BLaER1 (cell line): ENCODE data around the gene MKX.

Experiments
- H3K27ac ChIP-seq: shearing (Covaris generic); formaldehyde crosslinking; 2 replicates; pipeline ENCODE4 v1.8.1; 2022
- H3K27me3 ChIP-seq: shearing (Covaris generic); formaldehyde crosslinking; 2 replicates; pipeline ENCODE4 v1.8.1; 2022
- H3K36me3 ChIP-seq: shearing (Covaris generic); formaldehyde crosslinking; 2 replicates; pipeline ENCODE4 v1.8.1; 2022
- H3K4me1 ChIP-seq: shearing (Covaris generic); formaldehyde crosslinking; 2 replicates; pipeline ENCODE4 v1.8.1; 2022
- H3K4me2 ChIP-seq: shearing (Covaris generic); formaldehyde crosslinking; 2 replicates; pipeline ENCODE4 v1.8.1; 2022
- H3K4me3 ChIP-seq: shearing (Covaris generic); formaldehyde crosslinking; 2 replicates; pipeline ENCODE4 v1.8.1; 2022
- H3K9ac ChIP-seq: shearing (Covaris generic); formaldehyde crosslinking; 2 replicates; pipeline ENCODE4 v1.8.1; 2022
- H3K9me3 ChIP-seq: shearing (Covaris generic); formaldehyde crosslinking; 2 replicates; pipeline ENCODE4 v1.8.1; 2022
- H4K20me1 ChIP-seq: shearing (Covaris generic); formaldehyde crosslinking; 2 replicates; pipeline ENCODE4 v1.8.1; 2022
- Cebpa-rat ChIP-seq: shearing (Covaris generic); IDR thresholded peaks from 2 replicates; pipeline ENCODE4 v1.8.1; 2022

Gene MKX

GRCh38 chr10:27759483-27760272 lies 14.1 kb upstream of the MKX start:
- no peak overlapping the region for H3K4me3 ChIP-seq
- H3K4me1 ChIP-seq = no peaks in the 10 kb centered on the region
- H3K9ac ChIP-seq = no peak overlapping the region
- no peak overlapping the region for H3K27ac ChIP-seq
- no peaks in the 10 kb centered on the region for H3K9me3 ChIP-seq
- H3K4me2 ChIP-seq = no peak overlapping the region
- no peaks in the 10 kb centered on the region for H3K27me3 ChIP-seq
- no peak for TF ChIP-seq Cebpa-rat
- H3K36me3 ChIP-seq = no peaks in the 10 kb centered on the region
- no peaks in the 10 kb centered on the region for H4K20me1 ChIP-seq

- H3K36me3 ChIP-seq = no peaks in the 10 kb centered on the region
- H3K9ac ChIP-seq = no peak overlapping the region
- no peaks in the 10 kb centered on the region for H3K9me3 ChIP-seq
- no peak overlapping the region for H3K4me2 ChIP-seq
- TF ChIP-seq Cebpa-rat = no peak
- H3K4me3 ChIP-seq = no peak overlapping the region
- no peaks in the 10 kb centered on the region for H4K20me1 ChIP-seq
- peaks cover 10% of the 10 kb centered on the region for H3K27me3 ChIP-seq
- H3K27ac ChIP-seq = no peak overlapping the region
- no peaks in the 10 kb centered on the region for H3K4me1 ChIP-seq
These were observed 7.1 kb upstream of the MKX start for GRCh38 chr10:27752673-27753237.

- Histone ChIP-seq H3K36me3 (no peaks in the 10 kb centered on the region), H3K9ac (no peak overlapping the region), H3K4me2 (no peak overlapping the region), H3K27ac (no peak overlapping the region), H3K9me3 (peaks cover 14% of the 10 kb centered on the region), H3K27me3 (peaks cover 51% of the 10 kb centered on the region), H4K20me1 (peaks cover 34% of the 10 kb centered on the region), H3K4me3 (no peak overlapping the region), H3K4me1 (peaks cover 31% of the 10 kb centered on the region)
- TF ChIP-seq Cebpa-rat = no peak
These were observed 3.0 kb upstream of the MKX start for GRCh38 chr10:27748601-27749000.

GRCh38 chr10:27747096-27747451 lies 1.5 kb upstream of the MKX start:
- no peak overlapping the region for H3K9ac ChIP-seq
- peaks cover 65% of the 10 kb centered on the region for H3K27me3 ChIP-seq
- H3K4me2 ChIP-seq = no peak overlapping the region
- no peak for TF ChIP-seq Cebpa-rat
- no peaks in the 10 kb centered on the region for H3K36me3 ChIP-seq
- H3K4me1 ChIP-seq = peaks cover 41% of the 10 kb centered on the region
- H3K27ac ChIP-seq = no peak overlapping the region
- peaks cover 14% of the 10 kb centered on the region for H3K9me3 ChIP-seq
- H3K4me3 ChIP-seq = no peak overlapping the region
- peaks cover 44% of the 10 kb centered on the region for H4K20me1 ChIP-seq

GRCh38 chr10:27746397-27747095 lies 927 bp upstream of the MKX start:
- Histone ChIP-seq H3K27ac (no peak overlapping the region), H3K4me3 (peak overlapping the region; percentile 77), H3K9ac (no peak overlapping the region), H3K4me2 (peak overlapping the region; percentile 100), H3K9me3 (peaks cover 14% of the 10 kb centered on the region), H4K20me1 (peaks cover 44% of the 10 kb centered on the region), H3K4me1 (peaks cover 46% of the 10 kb centered on the region), H3K36me3 (no peaks in the 10 kb centered on the region), H3K27me3 (peaks cover 65% of the 10 kb centered on the region)
- TF ChIP-seq Cebpa-rat = no peak

- no peak for TF ChIP-seq Cebpa-rat
- Histone ChIP-seq H3K4me2 (peak overlapping the region; percentile 100), H3K27me3 (peaks cover 65% of the 10 kb centered on the region), H3K4me1 (peaks cover 60% of the 10 kb centered on the region), H3K9me3 (peaks cover 14% of the 10 kb centered on the region), H3K27ac (no peak overlapping the region), H3K9ac (no peak overlapping the region), H3K36me3 (no peaks in the 10 kb centered on the region), H3K4me3 (peak overlapping the region; percentile 77), H4K20me1 (peaks cover 44% of the 10 kb centered on the region)
These were observed 552 bp downstream of the MKX start for GRCh38 chr10:27744802-27745731.

GRCh38 chr10:27743877-27744801 lies 1.5 kb downstream of the MKX start:
- Histone ChIP-seq H3K9ac (no peak overlapping the region), H3K4me2 (peak overlapping the region; percentile 100), H3K27ac (no peak overlapping the region), H3K36me3 (no peaks in the 10 kb centered on the region), H3K27me3 (peaks cover 65% of the 10 kb centered on the region), H3K9me3 (peaks cover 14% of the 10 kb centered on the region), H3K4me1 (peaks cover 60% of the 10 kb centered on the region), H3K4me3 (peak overlapping the region; percentile 77), H4K20me1 (peaks cover 44% of the 10 kb centered on the region)
- no peak for TF ChIP-seq Cebpa-rat

GRCh38 chr10:27743012-27743876 lies 2.4 kb downstream of the MKX start:
- H3K27me3 ChIP-seq = peaks cover 60% of the 10 kb centered on the region

More at GRCh38 chr10:27743012-27743876, 2.4 kb downstream of the MKX start:
- no peaks in the 10 kb centered on the region for H3K36me3 ChIP-seq
- H4K20me1 ChIP-seq = peaks cover 44% of the 10 kb centered on the region
- peak overlapping the region; percentile 100 for H3K4me2 ChIP-seq
- no peak for TF ChIP-seq Cebpa-rat
- peak overlapping the region; percentile 68 for H3K27ac ChIP-seq
- H3K4me1 ChIP-seq = peaks cover 60% of the 10 kb centered on the region
- peak overlapping the region; percentile 77 for H3K9ac ChIP-seq
- H3K9me3 ChIP-seq = peaks cover 14% of the 10 kb centered on the region
- peak overlapping the region; percentile 77 for H3K4me3 ChIP-seq
